ENCODE data around the gene E2F6.

DNA sequence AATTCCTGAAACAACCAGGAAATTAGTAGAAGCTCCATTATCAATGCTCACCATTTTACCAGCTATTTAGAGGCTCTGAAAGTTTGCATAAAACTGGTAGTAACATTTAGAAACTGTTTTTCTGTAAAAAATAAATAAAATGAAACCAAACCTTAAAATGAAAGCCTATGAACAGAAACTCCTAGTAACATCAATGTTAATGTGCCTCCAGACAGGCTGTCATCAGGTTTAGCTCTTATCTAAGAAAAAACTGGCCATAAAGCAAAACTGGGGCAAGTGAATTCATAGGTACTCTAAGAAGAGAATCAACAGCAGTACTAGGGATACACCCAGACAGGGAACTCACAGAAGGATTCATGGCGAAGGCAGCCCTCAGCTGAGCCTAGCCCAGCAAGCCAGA lies 8.0 kb downstream of the E2F6 start:
- TF ChIP-seq EZH2phosphoT487 (IDR thresholded peaks at IDR 0.05; ENCODE audit: insufficient read depth, low read depth) = no peak
- no peak for TF ChIP-seq EZH2 (IDR thresholded peaks at IDR 0.05; ENCODE audit: insufficient read depth, poor library complexity, severe bottlenecking)
